Stimulated activated naive B cell treated with anti-CD40 and anti-IgM and Interleukin-4, amounts not matched to agents 10 μg/mL and 1 μg/mL and 100 μg/mL, for 72 hours (primary cell): Measurements from ENCODE around the gene ITGB7.
"Not testable (repeated sequence)": the region's sequence is repeated elsewhere in the genome, so short reads cannot be mapped to it uniquely, and the experiment has no call there.

Source experiments
- ATAC-seq, 2 donors: fragments of 150-1000 bp; cut with Tn5 transposase; replicated peaks; 2 replicates each; pipeline ENCODE4 v1.10.0; 2021; ENCODE audit warnings: moderate library complexity in 1 of 2
- DNase-seq: peaks from one replicate; pipeline ENCODE4 v3.0.0; 2021
- H3K27ac Mint-ChIP-seq: one replicate; pipeline ENCODE4 v1.8.0; 2022; ENCODE audit warnings: mild to moderate bottlenecking, mixed read lengths
- H3K27me3 Mint-ChIP-seq, 2 donors: one replicate each; pipeline ENCODE4 v1.8.0; 2022; ENCODE audit warnings: mixed read lengths in 2 of 2
- H3K36me3 Mint-ChIP-seq, 2 donors: one replicate each; pipeline ENCODE4 v1.8.0; 2022; ENCODE audit warnings: mixed read lengths in 2 of 2, mild to moderate bottlenecking in 1 of 2
- H3K4me1 Mint-ChIP-seq, 2 donors: one replicate each; pipeline ENCODE4 v1.8.0; 2022; ENCODE audit warnings: mixed read lengths in 2 of 2, mild to moderate bottlenecking in 1 of 2
- H3K4me3 Mint-ChIP-seq, 2 donors: one replicate each; pipeline ENCODE4 v1.8.0; 2022; ENCODE audit warnings: mild to moderate bottlenecking in 2 of 2, mixed read lengths in 2 of 2, moderate library complexity in 1 of 2
- H3K9me3 Mint-ChIP-seq, 2 donors: one replicate each; pipeline ENCODE4 v1.8.0; 2022; ENCODE audit warnings: mixed read lengths in 2 of 2, mild to moderate bottlenecking in 1 of 2

Gene ITGB7

GRCh38 chr12:53215497-53215896, 8.4 kb upstream of the ITGB7 start:
- no peaks in the 10 kb centered on the region for H3K27me3 Mint-ChIP-seq
- no peak overlapping the region for H3K4me3 Mint-ChIP-seq
- peak overlapping the region; percentile 15 for H3K27ac Mint-ChIP-seq
- no peaks in the 10 kb centered on the region for H3K9me3 Mint-ChIP-seq
- H3K4me1 Mint-ChIP-seq: peaks cover 63 to 80% of the 10 kb centered on the region in 2 donors
- no peak for DNase-seq
- ATAC-seq: no peak
- H3K36me3 Mint-ChIP-seq: peaks cover 31 to 45% of the 10 kb centered on the region in 2 donors

GRCh38 chr12:53214687-53215455, 7.8 kb upstream of the ITGB7 start:
- Mint-ChIP-seq H3K27ac (no peak overlapping the region), H3K36me3 (peaks cover 34 to 49% of the 10 kb centered on the region in 2 donors), H3K9me3 (no peaks in the 10 kb centered on the region), H3K4me3 (no peak overlapping the region), H3K4me1 (peaks cover 66 to 82% of the 10 kb centered on the region in 2 donors), H3K27me3 (no peaks in the 10 kb centered on the region)
- DNase-seq (no peak), ATAC-seq (no peak)

GRCh38 chr12:53214221-53214620, 7.2 kb upstream of the ITGB7 start:
- H3K9me3 Mint-ChIP-seq: no peaks in the 10 kb centered on the region
- H3K27ac Mint-ChIP-seq: no peak overlapping the region
- H3K4me1 Mint-ChIP-seq: peaks cover 63 to 85% of the 10 kb centered on the region in 2 donors
- no peak for DNase-seq
- H3K4me3 Mint-ChIP-seq: no peak overlapping the region
- peaks cover 34 to 47% of the 10 kb centered on the region in 2 donors for H3K36me3 Mint-ChIP-seq
- ATAC-seq: no peak
- no peaks in the 10 kb centered on the region for H3K27me3 Mint-ChIP-seq

GRCh38 chr12:53213348-53213747, 6.3 kb upstream of the ITGB7 start:
- ATAC-seq (peak; percentile 78 to 80), DNase-seq (peak; percentile 67)
- Mint-ChIP-seq H3K9me3 (no peaks in the 10 kb centered on the region), H3K27me3 (no peaks in the 10 kb centered on the region), H3K27ac (peak overlapping the region; percentile 60), H3K36me3 (peaks cover 36 to 46% of the 10 kb centered on the region in 2 donors), H3K4me3 (no peak overlapping the region), H3K4me1 (peaks cover 66 to 85% of the 10 kb centered on the region in 2 donors)

- Mint-ChIP-seq H3K27ac (peak overlapping the region; percentile 60), H3K4me1 (peaks cover 65 to 85% of the 10 kb centered on the region in 2 donors), H3K27me3 (no peaks in the 10 kb centered on the region), H3K4me3 (no peak overlapping the region), H3K36me3 (peaks cover 36 to 46% of the 10 kb centered on the region in 2 donors), H3K9me3 (no peaks in the 10 kb centered on the region)
- ATAC-seq: no peak
- DNase-seq: no peak
Observed at GRCh38 chr12:53212931-53213330, 5.9 kb upstream of the ITGB7 start.

- H3K27me3 Mint-ChIP-seq: no peaks in the 10 kb centered on the region
- no peaks in the 10 kb centered on the region for H3K9me3 Mint-ChIP-seq
- H3K36me3 Mint-ChIP-seq: peaks cover 36 to 46% of the 10 kb centered on the region in 2 donors
- ATAC-seq (no peak), DNase-seq (no peak)
- H3K27ac Mint-ChIP-seq: peak overlapping the region; percentile 76
- H3K4me1 Mint-ChIP-seq: peaks cover 64 to 85% of the 10 kb centered on the region in 2 donors
- no peak overlapping the region for H3K4me3 Mint-ChIP-seq
Observed at GRCh38 chr12:53211476-53212381, 4.7 kb upstream of the ITGB7 start.

GRCh38 chr12:53210843-53211242, 3.8 kb upstream of the ITGB7 start:
- DNase-seq (no peak), ATAC-seq (no peak)
- no peaks in the 10 kb centered on the region for H3K9me3 Mint-ChIP-seq
- no peak overlapping the region for H3K27ac Mint-ChIP-seq
- no peaks in the 10 kb centered on the region for H3K27me3 Mint-ChIP-seq
- no peak overlapping the region for H3K4me3 Mint-ChIP-seq
- peaks cover 36 to 40% of the 10 kb centered on the region in 2 donors for H3K36me3 Mint-ChIP-seq
- H3K4me1 Mint-ChIP-seq: peaks cover 64 to 85% of the 10 kb centered on the region in 2 donors

GRCh38 chr12:53208877-53209463, 1.9 kb upstream of the ITGB7 start:
- DNase-seq (peak; percentile 47), ATAC-seq (peak; percentile 41 to 44)
- Mint-ChIP-seq H3K4me3 (peak overlapping the region; percentile 79 to 84), H3K4me1 (peaks cover 54 to 86% of the 10 kb centered on the region in 2 donors), H3K27me3 (no peaks in the 10 kb centered on the region), H3K36me3 (peaks cover 23 to 30% of the 10 kb centered on the region in 2 donors), H3K27ac (peak overlapping the region; percentile 92), H3K9me3 (no peaks in the 10 kb centered on the region)

- peak overlapping the region; percentile 92 for H3K27ac Mint-ChIP-seq
- H3K27me3 Mint-ChIP-seq: no peaks in the 10 kb centered on the region
- H3K4me3 Mint-ChIP-seq: peak overlapping the region; percentile 79 to 84
- DNase-seq: no peak
- H3K36me3 Mint-ChIP-seq: peaks cover 19 to 25% of the 10 kb centered on the region in 2 donors
- H3K9me3 Mint-ChIP-seq: no peaks in the 10 kb centered on the region
- ATAC-seq: no peak
- peaks cover 50 to 84% of the 10 kb centered on the region in 2 donors for H3K4me1 Mint-ChIP-seq
Observed at GRCh38 chr12:53208435-53208834, 1.4 kb upstream of the ITGB7 start.

GRCh38 chr12:53205747-53206419, 1.2 kb downstream of the ITGB7 start:
- Mint-ChIP-seq H3K4me3 (peak overlapping the region; percentile 71 to 81), H3K4me1 (peaks cover 42 to 73% of the 10 kb centered on the region in 2 donors), H3K27ac (peak overlapping the region; percentile 52), H3K27me3 (no peaks in the 10 kb centered on the region), H3K36me3 (peaks cover 11 to 23% of the 10 kb centered on the region in 2 donors), H3K9me3 (no peaks in the 10 kb centered on the region)
- ATAC-seq: peak; percentile 86 to 87
- DNase-seq: peak; percentile 78

- Mint-ChIP-seq H3K4me3 (peak overlapping the region; percentile 12 to 33), H3K27me3 (no peaks in the 10 kb centered on the region), H3K27ac (no peak overlapping the region), H3K36me3 (peaks cover 20 to 28% of the 10 kb centered on the region in 2 donors), H3K9me3 (no peaks in the 10 kb centered on the region), H3K4me1 (peaks cover 50 to 78% of the 10 kb centered on the region in 2 donors)
- DNase-seq: no peak
- ATAC-seq: no peak
Observed at GRCh38 chr12:53204351-53204750, 2.7 kb downstream of the ITGB7 start.

- DNase-seq, H3K9me3 Mint-ChIP-seq, H3K27me3 Mint-ChIP-seq, ATAC-seq, H3K4me3 Mint-ChIP-seq, H3K27ac Mint-ChIP-seq: not testable (repeated sequence)
- peaks cover 18 to 37% of the 10 kb centered on the region in 2 donors for H3K36me3 Mint-ChIP-seq
- H3K4me1 Mint-ChIP-seq: peaks cover 51 to 76% of the 10 kb centered on the region in 2 donors
Observed at GRCh38 chr12:53202316-53202715, 4.7 kb downstream of the ITGB7 start.

GRCh38 chr12:53201639-53202038, 5.4 kb downstream of the ITGB7 start:
- H3K4me1 Mint-ChIP-seq: peaks cover 46 to 75% of the 10 kb centered on the region in 2 donors
- H3K36me3 Mint-ChIP-seq: peaks cover 24 to 43% of the 10 kb centered on the region in 2 donors
- no peak overlapping the region for H3K4me3 Mint-ChIP-seq
- H3K27me3 Mint-ChIP-seq: no peaks in the 10 kb centered on the region
- no peak for ATAC-seq
- DNase-seq: no peak
- H3K27ac Mint-ChIP-seq: no peak overlapping the region
- H3K9me3 Mint-ChIP-seq: no peaks in the 10 kb centered on the region

GRCh38 chr12:53201177-53201541, 5.9 kb downstream of the ITGB7 start:
- H3K27ac Mint-ChIP-seq: peak overlapping the region; percentile 26
- no peaks in the 10 kb centered on the region for H3K9me3 Mint-ChIP-seq
- no peaks in the 10 kb centered on the region for H3K27me3 Mint-ChIP-seq
- H3K36me3 Mint-ChIP-seq: peaks cover 27 to 48% of the 10 kb centered on the region in 2 donors
- peak overlapping the region; percentile 22 to 67 for H3K4me3 Mint-ChIP-seq
- ATAC-seq: no peak
- no peak for DNase-seq
- H3K4me1 Mint-ChIP-seq: peaks cover 41 to 74% of the 10 kb centered on the region in 2 donors
